HG03460 (cell line): Measurements from ENCODE around the gene LAX1.
"Not testable (repeated sequence)": the region's sequence is repeated elsewhere in the genome, so short reads cannot be mapped to it uniquely, and the experiment has no call there.

Experiments
- ATAC-seq: cut with Tn5 transposase; IDR thresholded peaks from one replicate; pipeline ENCODE4 v1.9.1; 2021; ENCODE audit not compliant: unreplicated experiment

The LAX1 gene, protein sequence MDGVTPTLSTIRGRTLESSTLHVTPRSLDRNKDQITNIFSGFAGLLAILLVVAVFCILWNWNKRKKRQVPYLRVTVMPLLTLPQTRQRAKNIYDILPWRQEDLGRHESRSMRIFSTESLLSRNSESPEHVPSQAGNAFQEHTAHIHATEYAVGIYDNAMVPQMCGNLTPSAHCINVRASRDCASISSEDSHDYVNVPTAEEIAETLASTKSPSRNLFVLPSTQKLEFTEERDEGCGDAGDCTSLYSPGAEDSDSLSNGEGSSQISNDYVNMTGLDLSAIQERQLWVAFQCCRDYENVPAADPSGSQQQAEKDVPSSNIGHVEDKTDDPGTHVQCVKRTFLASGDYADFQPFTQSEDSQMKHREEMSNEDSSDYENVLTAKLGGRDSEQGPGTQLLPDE

DNA sequence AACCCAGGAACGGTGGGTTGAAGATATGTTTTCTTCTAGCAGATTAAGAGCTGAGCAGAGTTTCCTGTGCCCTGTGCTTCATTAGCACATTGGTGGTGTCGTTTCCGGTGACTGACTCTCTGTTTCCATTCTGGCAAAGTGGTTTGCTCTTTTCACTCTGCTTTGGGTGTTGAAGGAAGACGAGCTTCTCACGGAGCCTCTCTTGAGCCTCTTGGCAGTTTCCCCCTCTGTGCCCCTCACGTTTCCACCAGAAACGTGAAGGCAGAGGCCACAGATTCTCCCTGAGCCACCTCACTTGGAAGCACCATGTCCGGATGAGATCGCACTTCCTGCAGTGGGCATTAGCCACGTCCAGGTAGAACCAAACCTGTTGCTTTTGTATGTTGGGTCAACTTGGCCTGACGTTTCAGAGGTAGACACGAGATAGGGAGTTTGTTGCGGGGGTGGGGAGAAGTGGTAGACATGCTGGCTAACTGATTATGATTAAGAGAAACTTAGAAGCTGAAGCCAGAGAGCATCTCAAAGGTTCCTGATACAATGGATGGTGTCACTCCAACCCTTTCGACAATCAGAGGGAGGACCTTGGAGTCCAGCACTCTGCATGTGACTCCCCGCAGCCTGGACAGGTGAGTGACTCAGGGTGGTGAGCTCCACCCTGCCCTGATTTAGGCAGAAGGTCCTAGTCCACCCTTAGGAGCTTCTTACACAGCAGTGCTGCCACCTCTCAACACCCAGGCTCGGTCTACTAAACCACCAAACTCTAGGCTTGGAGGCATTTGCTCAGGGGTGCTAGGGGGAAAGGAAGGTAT is at the start of gene LAX1:
Gene LAX1, plus strand, starts transcription at position 155 of the 809 bp plus-strand sequence. Its CDS starts 383 bp downstream, at position 538.
- peak; percentile 77 for ATAC-seq

DNA sequence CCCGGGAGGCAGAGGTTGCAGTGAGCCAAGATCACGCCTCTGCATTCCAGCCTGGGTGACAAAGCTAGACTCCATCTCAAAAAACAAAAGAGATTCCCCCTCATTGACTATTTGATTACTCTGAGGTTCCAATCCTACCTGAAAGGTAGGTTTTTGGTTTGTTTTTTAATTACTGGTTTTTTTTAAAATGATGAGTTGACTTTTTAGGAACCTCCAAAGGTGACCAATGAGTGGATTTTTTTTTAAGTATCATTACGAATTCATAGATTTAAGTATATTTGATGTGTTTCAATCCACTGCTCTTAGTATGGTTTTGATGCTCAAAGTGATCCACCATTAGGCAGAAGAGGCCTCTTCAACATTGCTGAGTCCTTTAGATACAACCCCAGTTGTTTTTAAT is 47.9 kb upstream of the LAX1 start:
- no peak for ATAC-seq

DNA sequence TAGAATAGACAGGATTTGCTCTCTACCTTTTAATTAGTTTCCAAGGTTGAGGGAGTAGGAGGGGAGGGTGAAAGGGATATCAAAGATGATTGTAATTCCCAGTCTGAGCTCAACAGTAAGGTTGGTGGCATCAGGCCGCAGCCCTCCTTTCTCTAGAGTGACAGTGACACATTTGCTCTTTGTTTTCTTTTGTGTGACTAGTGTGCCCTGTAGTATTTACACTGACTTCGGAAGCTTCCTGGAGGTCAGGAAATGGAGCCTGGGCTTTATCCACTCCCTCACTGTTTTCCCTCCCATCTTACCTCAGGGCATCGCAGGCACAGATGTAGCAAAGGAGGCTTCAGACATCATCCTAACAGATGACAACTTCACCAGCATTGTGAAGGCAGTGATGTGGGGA is 44.7 kb upstream of the LAX1 start:
- no peak for ATAC-seq

DNA sequence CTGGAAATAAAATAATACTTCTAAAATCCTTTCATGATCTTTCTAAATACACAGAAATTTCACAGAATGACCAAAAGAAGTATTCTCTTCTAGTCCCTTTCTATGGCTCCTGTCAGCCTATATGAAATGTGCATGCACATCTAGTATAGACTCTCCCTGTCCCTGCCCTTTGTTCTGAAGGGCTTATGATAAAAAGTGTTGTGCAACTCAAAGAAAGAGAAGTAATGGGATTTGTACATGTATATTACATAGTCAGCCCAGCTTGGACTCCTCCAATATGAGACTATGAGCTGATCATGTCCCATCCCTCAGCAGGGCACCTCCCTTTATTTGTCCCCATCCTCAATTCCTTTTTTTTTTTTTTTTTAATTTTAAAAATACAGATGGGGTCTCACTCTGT is 42.1 kb upstream of the LAX1 start:
- no peak for ATAC-seq

DNA sequence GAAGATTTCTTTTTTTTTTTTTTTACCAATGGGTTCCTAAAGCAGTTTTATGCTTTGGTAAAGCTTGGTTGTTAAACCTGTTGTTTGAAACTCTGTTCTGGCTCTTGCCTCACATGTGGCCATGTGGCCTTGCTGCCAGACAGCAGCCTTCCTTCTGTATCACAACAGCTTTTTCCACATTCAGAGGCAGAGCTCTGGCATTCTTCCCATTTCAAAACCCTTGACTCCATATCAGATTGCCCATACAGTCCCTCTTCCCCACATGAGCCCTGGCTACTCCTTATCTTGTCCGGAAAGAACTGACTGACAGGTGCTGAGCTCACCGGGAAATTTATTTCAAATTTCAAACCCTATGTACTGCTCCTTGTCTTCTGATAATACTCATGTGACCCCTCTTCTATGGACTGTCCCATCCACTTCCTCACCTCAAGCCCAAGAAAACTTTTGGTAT is 38.5 kb upstream of the LAX1 start:
- no peak for ATAC-seq

GRCh38 chr1:203733009-203733863 is 31.7 kb upstream of the LAX1 start:
- ATAC-seq: no peak

DNA sequence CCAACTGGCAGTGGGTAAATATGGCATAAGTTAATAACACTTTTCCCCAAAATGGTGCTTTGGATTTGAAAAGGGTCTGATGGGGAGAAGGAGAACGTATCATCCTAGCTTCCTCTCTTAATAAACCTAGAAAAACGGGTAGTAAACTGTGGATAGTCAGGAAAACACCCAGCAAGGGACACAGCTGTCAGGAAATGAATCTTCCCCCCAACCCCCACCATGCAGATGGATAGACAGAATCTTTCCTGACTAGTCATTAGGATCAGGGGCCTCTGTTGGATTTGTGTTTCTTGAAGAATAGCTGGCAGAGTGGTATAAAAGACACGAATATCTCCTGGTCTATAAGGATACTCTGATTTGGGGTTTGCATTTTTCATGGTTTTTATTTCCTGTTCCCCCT is 22.5 kb upstream of the LAX1 start:
- no peak for ATAC-seq

GRCh38 chr1:203743091-203743571 is 21.9 kb upstream of the LAX1 start:
- no peak for ATAC-seq

DNA sequence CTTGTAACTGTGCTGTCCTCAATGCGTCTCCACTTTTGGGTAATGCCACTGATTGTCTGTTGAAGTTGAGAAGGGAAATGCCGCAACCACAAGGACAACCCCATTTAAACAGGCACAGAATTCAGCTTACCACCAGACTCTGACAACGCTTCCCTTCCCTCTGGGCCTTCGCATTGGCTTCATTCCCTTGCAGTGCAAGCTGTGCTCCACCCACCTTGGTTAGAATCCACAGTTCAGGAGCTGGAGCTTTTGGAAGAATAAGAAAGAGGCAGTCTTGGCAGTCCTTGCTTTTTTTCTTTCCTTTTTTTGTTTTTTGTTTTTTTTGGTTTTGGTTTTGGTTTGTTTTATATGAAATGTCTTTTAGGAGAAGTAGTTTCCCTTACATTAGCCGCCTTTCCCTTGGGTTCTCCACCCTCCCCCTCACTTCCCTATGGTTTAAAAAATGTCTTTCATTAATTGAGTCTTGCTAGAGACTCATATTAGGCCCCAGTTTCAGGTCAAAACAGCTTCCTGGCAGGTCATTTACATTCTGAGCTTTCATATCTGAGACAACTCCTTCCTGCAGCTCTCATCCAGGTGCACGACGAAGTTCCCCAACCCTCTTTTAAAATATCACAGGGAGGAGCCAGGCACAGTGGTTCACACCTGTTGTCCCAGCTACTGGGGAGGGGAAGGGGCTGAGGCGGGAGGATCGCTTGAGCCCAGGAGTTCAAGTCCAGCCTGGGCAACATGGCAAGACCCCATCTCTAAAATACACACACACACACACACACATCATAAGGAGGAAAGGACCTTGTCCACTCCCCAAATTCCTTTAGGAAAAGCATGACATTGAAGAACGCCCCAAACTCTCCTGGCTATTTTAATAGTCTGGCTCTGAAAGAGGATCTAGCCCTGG is 20.7 kb upstream of the LAX1 start:
- ATAC-seq: no peak

DNA sequence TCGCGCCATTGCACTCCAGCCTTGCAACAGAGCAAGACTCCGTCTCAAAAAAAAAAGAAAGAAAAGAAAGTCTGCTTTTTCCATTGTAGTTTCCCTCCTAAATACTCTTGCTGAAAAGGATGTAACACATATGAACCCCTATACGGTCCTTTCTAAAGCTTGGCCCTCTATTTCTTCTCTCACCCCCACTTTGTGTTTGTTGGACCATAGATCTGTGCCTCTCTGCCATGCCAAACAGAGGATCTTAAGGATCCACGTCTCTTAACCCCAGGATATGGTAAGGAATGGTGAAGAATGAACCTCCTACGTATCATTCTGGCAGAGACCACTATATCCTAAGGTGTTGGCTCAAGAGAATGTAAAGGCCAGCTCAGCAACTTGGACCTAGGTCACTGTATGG is 18.7 kb upstream of the LAX1 start:
- no peak for ATAC-seq

DNA sequence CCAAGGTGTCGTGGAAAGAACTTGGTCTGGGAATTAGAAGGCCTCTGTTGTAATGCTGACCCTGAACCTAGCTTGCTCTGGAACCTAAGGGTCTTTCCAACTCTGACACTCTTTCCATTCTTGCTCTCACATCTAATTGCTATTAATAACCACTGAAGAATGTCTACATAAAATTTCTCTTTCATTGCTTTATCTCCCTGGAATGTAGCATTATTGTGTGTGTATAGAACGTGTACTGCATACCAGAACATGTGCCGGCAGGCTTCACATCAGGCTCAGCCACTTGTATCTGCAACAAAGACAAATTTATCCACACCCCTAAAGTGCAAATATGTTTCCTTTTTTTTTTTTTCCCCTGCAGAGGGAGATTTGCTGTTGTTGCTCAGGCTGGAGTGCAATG is 13.9 kb upstream of the LAX1 start:
- no peak for ATAC-seq

DNA sequence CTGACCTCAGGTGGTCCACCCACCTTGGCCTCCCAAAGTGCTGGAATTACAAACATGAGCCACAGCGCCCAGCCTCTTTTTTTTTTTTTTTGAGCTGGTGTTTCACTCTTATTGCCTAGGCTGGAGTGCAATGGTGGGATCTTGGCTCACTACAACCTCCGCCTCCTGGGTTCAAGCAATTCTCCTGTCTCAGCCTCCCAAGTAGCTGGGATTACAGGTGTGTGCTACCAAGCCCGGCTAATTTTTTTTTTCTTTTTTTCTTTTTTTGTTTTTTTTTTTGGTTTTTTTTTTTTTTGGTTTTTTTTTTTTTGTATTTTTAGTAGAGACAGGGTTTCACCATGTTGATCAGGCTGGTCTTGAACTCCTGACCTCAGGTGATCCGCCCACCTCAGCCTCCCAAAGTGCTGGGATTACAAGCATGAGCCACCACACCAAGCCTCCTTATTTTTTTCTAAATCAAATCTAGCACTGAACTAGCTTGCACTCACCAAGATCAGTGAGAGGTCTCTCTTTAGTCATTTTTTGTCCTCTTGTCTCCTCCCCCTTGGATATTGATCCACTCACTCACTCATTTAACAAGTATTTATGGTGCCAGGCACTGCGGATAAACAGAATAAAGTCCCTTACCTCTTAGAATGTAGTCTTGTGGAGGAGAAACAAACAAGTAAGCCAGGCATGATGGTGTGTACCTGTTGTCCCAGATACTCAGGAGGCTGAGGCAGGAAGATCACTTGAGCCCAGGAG is 13.2 kb upstream of the LAX1 start:
- not testable (repeated sequence) for ATAC-seq

GRCh38 chr1:203754455-203754864 is 10.5 kb upstream of the LAX1 start:
- ATAC-seq: peak; percentile 66

DNA sequence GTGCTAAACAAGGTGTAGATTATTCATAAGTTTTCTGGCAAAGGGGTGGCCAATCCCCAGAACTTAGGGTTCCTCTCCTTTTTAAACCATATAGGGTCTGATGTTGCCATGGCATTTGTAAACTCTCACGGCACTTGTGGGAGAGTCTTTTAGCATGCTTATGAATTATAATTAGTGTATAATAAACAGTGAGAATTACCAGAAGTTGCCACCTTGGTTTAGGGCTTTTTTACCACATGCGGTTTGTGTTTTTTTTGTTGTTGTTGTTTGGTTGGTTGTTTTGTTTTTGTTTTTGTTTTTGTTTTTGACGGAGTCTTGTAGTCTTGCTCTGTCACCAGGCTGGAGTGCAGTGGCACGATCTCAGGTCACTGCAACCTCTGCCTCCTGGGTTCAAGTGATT is 8.9 kb upstream of the LAX1 start:
- no peak for ATAC-seq

DNA sequence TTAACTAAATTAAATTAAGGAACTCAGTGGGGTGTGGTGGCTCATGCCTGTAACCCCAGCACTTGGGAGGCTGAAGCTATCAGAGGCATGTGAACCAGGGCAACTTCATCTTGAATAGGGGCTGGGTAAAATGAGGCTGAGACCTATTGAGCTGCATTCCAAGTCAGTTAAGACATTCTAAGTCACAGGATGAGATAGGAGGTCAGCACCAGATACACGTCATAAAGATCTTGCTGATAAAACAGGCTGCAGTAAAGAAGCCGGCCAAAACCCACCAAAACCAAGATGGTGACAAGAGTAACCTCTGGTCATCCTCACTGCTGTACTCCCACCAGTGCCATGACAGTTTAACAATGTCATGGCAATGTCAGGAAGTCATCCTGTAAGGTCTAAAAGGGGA is 6.2 kb upstream of the LAX1 start:
- not testable (repeated sequence) for ATAC-seq

DNA sequence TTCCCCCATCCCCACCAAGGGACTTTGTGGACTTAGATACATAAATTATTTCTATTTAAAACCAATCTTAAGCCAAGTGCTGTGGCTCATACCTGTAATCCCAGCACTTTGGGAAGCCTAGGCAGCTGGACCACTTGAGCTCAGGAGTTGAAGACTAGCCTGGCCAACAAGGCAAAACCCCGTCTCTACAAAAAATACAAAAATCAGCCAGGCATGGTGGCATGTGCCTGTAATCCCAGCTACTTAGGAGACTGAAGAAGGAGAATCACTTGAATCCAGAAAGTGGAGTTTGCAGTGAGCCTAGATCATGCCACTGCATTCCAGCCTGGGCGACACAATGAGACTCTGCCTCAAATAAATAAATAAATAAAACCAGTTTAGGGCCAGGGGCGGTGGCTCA is 4.5 kb upstream of the LAX1 start:
- no peak for ATAC-seq

DNA sequence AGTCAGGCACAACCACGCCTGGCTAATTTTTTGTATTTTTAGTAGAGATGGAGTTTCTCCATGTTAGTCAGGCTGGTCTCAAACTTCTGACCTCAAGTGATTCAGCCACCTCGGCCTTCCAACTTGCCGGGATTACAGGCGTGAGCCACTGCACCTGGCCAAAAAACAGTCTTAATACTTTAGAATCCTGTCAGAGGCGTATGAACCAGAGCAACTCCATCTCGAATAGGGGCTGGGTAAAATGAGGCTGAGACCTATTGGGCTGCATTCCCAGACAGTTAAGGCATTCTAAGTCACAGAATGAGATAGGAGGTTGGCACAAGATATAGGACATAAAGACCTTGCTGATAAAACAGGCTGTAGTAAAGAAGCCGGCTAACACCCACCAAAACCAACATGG is 3.0 kb upstream of the LAX1 start:
- ATAC-seq: not testable (repeated sequence)

GRCh38 chr1:203763505-203763904 is 1.5 kb upstream of the LAX1 start:
- no peak for ATAC-seq
